ENCODE measurements around the gene ROR1.

GRCh38 chr1:64005801-64006200, 232.0 kb downstream of the ROR1 start:
- TF ChIP-seq, protein P1, sequence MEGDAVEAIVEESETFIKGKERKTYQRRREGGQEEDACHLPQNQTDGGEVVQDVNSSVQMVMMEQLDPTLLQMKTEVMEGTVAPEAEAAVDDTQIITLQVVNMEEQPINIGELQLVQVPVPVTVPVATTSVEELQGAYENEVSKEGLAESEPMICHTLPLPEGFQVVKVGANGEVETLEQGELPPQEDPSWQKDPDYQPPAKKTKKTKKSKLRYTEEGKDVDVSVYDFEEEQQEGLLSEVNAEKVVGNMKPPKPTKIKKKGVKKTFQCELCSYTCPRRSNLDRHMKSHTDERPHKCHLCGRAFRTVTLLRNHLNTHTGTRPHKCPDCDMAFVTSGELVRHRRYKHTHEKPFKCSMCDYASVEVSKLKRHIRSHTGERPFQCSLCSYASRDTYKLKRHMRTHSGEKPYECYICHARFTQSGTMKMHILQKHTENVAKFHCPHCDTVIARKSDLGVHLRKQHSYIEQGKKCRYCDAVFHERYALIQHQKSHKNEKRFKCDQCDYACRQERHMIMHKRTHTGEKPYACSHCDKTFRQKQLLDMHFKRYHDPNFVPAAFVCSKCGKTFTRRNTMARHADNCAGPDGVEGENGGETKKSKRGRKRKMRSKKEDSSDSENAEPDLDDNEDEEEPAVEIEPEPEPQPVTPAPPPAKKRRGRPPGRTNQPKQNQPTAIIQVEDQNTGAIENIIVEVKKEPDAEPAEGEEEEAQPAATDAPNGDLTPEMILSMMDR (IDR thresholded peaks at IDR 0.05) = no peak
- TF ChIP-seq POLR2A (IDR thresholded peaks at IDR 0.05) = no peak

Data from right lobe of liver (tissue), 4 donors.